Ishikawa (cell line): ENCODE measurements around the gene POLR2E.

Source experiments
- CEBPB ChIP-seq: IDR thresholded peaks from 2 replicates; pipeline ENCODE4 v1.6.1; 2012
- CREB1 ChIP-seq: IDR thresholded peaks from 2 replicates; pipeline ENCODE4 v1.6.1; 2012; ENCODE audit warnings: low read depth
- EP300 ChIP-seq: IDR thresholded peaks from 2 replicates; pipeline ENCODE4 v1.6.1; 2012; ENCODE audit warnings: borderline replicate concordance
- FOXM1 ChIP-seq: IDR thresholded peaks from 2 replicates; pipeline ENCODE4 v1.6.1; 2012; ENCODE audit warnings: low read depth, borderline replicate concordance
- NFIC ChIP-seq: IDR thresholded peaks from 2 replicates; pipeline ENCODE4 v1.6.1; 2012
- RAD21 ChIP-seq: IDR thresholded peaks from 2 replicates; pipeline ENCODE4 v1.6.1; 2012; ENCODE audit warnings: low read depth
- TAF1 ChIP-seq: IDR thresholded peaks from 2 replicates; pipeline ENCODE4 v1.6.1; 2012; ENCODE audit warnings: low read depth, mild to moderate bottlenecking
- YY1 ChIP-seq: IDR thresholded peaks from 2 replicates; pipeline ENCODE4 v1.6.1; 2012; ENCODE audit warnings: low read depth
- TF ChIP-seq, protein P1 (sequence below): IDR thresholded peaks from 2 replicates; pipeline ENCODE4 v1.6.1; 2012; ENCODE audit warnings: low read depth, mild to moderate bottlenecking
- TF ChIP-seq, protein P2 (sequence below): IDR thresholded peaks from 2 replicates; pipeline ENCODE4 v1.6.1; 2012
- TF ChIP-seq, protein P3 (sequence below): IDR thresholded peaks from 2 replicates; pipeline ENCODE4 v1.6.1; 2012

DNA sequence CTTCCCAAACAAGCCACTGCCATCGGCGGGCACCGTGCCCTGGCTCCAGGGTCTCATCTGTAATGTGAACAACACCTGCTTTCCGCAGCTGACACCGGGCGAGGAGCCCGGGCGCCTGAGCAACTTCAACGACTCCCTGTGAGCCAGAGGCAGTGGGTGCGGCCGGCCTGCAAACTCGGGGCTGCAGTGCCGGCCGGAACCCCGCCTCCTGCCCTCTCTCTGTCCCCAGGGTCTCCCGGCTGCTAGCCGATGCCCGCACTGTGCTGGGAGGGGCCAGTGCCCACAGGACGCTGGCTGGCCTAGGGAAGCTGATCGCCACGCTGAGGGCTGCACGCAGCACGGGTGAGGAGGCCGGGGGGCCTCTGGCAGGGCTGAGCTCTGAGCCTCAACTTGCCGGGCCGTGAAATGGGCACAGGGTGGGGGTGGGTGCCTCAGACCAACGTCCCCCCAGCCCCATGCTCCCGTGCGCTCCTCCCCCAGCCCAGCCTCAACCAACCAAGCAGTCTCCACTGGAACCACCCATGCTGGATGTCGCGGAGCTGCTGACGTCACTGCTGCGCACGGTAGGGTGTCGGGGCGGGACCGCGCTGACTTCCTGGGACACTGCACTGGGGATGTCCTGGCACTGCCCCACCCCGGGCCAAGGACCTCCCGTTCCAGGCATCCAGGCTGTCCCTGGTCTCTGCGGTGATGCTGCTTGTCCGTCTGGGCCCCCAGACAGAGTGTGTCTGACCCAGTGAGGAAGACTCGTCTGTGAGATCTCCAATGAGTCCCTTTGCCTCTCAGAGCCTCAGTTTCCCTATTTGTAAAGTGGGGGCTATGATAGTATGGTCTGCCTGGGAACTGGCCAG, 53.1 kb downstream of the POLR2E start:
- TF ChIP-seq TAF1 (no peak), CREB1 (peak; percentile 73), YY1 (no peak), CEBPB (no peak), EP300 (no peak), RAD21 (no peak), FOXM1 (no peak), NFIC (no peak)
- TF ChIP-seq, protein P1, sequence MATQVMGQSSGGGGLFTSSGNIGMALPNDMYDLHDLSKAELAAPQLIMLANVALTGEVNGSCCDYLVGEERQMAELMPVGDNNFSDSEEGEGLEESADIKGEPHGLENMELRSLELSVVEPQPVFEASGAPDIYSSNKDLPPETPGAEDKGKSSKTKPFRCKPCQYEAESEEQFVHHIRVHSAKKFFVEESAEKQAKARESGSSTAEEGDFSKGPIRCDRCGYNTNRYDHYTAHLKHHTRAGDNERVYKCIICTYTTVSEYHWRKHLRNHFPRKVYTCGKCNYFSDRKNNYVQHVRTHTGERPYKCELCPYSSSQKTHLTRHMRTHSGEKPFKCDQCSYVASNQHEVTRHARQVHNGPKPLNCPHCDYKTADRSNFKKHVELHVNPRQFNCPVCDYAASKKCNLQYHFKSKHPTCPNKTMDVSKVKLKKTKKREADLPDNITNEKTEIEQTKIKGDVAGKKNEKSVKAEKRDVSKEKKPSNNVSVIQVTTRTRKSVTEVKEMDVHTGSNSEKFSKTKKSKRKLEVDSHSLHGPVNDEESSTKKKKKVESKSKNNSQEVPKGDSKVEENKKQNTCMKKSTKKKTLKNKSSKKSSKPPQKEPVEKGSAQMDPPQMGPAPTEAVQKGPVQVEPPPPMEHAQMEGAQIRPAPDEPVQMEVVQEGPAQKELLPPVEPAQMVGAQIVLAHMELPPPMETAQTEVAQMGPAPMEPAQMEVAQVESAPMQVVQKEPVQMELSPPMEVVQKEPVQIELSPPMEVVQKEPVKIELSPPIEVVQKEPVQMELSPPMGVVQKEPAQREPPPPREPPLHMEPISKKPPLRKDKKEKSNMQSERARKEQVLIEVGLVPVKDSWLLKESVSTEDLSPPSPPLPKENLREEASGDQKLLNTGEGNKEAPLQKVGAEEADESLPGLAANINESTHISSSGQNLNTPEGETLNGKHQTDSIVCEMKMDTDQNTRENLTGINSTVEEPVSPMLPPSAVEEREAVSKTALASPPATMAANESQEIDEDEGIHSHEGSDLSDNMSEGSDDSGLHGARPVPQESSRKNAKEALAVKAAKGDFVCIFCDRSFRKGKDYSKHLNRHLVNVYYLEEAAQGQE = no peak
- TF ChIP-seq, protein P2, sequence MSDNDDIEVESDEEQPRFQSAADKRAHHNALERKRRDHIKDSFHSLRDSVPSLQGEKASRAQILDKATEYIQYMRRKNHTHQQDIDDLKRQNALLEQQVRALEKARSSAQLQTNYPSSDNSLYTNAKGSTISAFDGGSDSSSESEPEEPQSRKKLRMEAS = peak; percentile 27; the same call in 1 of the 2 replicates
- TF ChIP-seq, protein P3, sequence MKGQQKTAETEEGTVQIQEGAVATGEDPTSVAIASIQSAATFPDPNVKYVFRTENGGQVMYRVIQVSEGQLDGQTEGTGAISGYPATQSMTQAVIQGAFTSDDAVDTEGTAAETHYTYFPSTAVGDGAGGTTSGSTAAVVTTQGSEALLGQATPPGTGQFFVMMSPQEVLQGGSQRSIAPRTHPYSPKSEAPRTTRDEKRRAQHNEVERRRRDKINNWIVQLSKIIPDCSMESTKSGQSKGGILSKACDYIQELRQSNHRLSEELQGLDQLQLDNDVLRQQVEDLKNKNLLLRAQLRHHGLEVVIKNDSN = no peak
